HEK293 (cell line): ENCODE measurements around the gene MPP7.

Experiments used
- ATF2 ChIP-seq: fragments of 450-650 bp; formaldehyde crosslinking; IDR thresholded peaks from 2 replicates; pipeline ENCODE4 v1.5.1; 2016; ENCODE audit warnings: missing biosample characterization, missing genetic modification characterization, low read depth
- GFI1B ChIP-seq: fragments of 450-650 bp; formaldehyde crosslinking; IDR thresholded peaks from 2 replicates; pipeline ENCODE4 v1.5.1; 2016; ENCODE audit warnings: missing biosample characterization, missing genetic modification characterization
- IKZF3 ChIP-seq: fragments of 450-650 bp; IDR thresholded peaks from 2 replicates; pipeline ENCODE4 v1.5.0; 2018; ENCODE audit warnings: missing biosample characterization, mild to moderate bottlenecking, missing genetic modification characterization, moderate library complexity
- PRDM2 ChIP-seq: fragments of 450-650 bp; formaldehyde crosslinking; IDR thresholded peaks from 2 replicates; pipeline ENCODE4 v1.5.1; 2016; ENCODE audit warnings: missing biosample characterization, missing genetic modification characterization, borderline replicate concordance
- SP7 ChIP-seq: fragments of 450-650 bp; formaldehyde crosslinking; IDR thresholded peaks from 2 replicates; pipeline ENCODE4 v1.5.1; 2016; ENCODE audit warnings: missing biosample characterization, missing genetic modification characterization
- ZBTB26 ChIP-seq: fragments of 450-650 bp; formaldehyde crosslinking; optimal IDR thresholded peaks from 2 replicates; pipeline ENCODE3; 2016; ENCODE audit warnings: missing biosample characterization, mild to moderate bottlenecking, missing genetic modification characterization
- ZNF561 ChIP-seq: fragments of 450-650 bp; IDR thresholded peaks from 2 replicates; pipeline ENCODE4 v1.5.1; 2018; ENCODE audit warnings: missing biosample characterization, missing genetic modification characterization, borderline replicate concordance
- ZNF585B ChIP-seq: fragments of 450-650 bp; formaldehyde crosslinking; IDR thresholded peaks from 2 replicates; pipeline ENCODE4 v1.5.1; 2016; ENCODE audit warnings: missing biosample characterization, missing genetic modification characterization
- ZSCAN30 ChIP-seq: fragments of 450-650 bp; IDR thresholded peaks from 2 replicates; pipeline ENCODE4 v1.5.1; 2018; ENCODE audit warnings: missing biosample characterization, mild to moderate bottlenecking, missing genetic modification characterization, moderate library complexity
- TF ChIP-seq, protein P1 (sequence below): fragments of 450-650 bp; formaldehyde crosslinking; IDR thresholded peaks from 2 replicates; pipeline ENCODE4 v1.5.1; 2017; ENCODE audit warnings: missing biosample characterization, missing genetic modification characterization
- TF ChIP-seq, protein P2 (sequence below): fragments of 450-650 bp; formaldehyde crosslinking; IDR thresholded peaks from 2 replicates; pipeline ENCODE4 v1.5.1; 2016; ENCODE audit warnings: missing biosample characterization, missing genetic modification characterization
- TF ChIP-seq, protein P3 (sequence below): fragments of 450-650 bp; formaldehyde crosslinking; IDR thresholded peaks from 2 replicates; pipeline ENCODE4 v1.5.1; 2016; ENCODE audit warnings: missing biosample characterization, missing genetic modification characterization

Gene MPP7

DNA sequence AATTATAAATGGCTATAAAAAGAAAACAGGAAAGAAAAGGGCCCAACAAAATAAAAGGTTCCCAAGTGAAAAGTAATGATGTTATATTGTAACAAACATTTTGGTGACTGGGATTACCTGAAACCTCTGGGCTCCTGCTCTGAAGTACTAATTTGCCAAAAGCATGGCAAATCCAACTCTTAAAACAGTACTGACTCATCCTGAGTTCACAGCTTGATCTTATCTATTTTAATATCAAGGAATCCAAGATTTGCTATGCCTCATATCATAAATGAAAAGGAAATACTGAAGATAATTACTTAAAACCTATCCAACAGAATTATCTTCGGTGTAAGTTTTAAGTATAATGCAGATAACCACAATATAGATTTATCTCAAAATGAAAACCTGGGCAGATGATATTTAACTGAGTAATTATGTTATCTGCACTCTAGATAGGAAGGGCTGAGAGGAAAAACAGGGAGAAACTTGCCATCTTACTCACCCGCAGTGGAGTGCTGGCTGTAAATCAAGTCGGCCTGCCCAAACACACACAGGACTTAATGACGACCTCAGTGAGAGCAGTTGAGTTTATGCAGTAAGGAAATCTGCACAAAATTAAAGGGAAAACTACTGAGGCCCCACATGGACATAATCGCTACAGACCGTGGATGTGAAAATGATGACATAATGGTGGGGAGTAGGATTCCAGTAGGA, 48.4 kb downstream of the MPP7 start (continued):
- TF ChIP-seq, protein P1, sequence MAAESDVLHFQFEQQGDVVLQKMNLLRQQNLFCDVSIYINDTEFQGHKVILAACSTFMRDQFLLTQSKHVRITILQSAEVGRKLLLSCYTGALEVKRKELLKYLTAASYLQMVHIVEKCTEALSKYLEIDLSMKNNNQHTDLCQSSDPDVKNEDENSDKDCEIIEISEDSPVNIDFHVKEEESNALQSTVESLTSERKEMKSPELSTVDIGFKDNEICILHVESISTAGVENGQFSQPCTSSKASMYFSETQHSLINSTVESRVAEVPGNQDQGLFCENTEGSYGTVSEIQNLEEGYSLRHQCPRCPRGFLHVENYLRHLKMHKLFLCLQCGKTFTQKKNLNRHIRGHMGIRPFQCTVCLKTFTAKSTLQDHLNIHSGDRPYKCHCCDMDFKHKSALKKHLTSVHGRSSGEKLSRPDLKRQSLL (tag by site-specific recombination), result no peak
- TF ChIP-seq, protein P2, sequence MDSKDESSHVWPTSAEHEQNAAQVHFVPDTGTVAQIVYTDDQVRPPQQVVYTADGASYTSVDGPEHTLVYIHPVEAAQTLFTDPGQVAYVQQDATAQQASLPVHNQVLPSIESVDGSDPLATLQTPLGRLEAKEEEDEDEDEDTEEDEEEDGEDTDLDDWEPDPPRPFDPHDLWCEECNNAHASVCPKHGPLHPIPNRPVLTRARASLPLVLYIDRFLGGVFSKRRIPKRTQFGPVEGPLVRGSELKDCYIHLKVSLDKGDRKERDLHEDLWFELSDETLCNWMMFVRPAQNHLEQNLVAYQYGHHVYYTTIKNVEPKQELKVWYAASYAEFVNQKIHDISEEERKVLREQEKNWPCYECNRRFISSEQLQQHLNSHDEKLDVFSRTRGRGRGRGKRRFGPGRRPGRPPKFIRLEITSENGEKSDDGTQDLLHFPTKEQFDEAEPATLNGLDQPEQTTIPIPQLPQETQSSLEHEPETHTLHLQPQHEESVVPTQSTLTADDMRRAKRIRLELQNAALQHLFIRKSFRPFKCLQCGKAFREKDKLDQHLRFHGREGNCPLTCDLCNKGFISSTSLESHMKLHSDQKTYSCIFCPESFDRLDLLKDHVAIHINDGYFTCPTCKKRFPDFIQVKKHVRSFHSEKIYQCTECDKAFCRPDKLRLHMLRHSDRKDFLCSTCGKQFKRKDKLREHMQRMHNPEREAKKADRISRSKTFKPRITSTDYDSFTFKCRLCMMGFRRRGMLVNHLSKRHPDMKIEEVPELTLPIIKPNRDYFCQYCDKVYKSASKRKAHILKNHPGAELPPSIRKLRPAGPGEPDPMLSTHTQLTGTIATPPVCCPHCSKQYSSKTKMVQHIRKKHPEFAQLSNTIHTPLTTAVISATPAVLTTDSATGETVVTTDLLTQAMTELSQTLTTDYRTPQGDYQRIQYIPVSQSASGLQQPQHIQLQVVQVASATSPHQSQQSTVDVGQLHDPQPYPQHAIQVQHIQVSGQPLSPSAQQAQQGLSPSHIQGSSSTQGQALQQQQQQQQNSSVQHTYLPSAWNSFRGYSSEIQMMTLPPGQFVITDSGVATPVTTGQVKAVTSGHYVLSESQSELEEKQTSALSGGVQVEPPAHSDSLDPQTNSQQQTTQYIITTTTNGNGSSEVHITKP (tag by site-specific recombination), result peak; percentile 65; the same call in 1 of the 2 replicates
- TF ChIP-seq PRDM2, result no peak
- TF ChIP-seq, protein P3, sequence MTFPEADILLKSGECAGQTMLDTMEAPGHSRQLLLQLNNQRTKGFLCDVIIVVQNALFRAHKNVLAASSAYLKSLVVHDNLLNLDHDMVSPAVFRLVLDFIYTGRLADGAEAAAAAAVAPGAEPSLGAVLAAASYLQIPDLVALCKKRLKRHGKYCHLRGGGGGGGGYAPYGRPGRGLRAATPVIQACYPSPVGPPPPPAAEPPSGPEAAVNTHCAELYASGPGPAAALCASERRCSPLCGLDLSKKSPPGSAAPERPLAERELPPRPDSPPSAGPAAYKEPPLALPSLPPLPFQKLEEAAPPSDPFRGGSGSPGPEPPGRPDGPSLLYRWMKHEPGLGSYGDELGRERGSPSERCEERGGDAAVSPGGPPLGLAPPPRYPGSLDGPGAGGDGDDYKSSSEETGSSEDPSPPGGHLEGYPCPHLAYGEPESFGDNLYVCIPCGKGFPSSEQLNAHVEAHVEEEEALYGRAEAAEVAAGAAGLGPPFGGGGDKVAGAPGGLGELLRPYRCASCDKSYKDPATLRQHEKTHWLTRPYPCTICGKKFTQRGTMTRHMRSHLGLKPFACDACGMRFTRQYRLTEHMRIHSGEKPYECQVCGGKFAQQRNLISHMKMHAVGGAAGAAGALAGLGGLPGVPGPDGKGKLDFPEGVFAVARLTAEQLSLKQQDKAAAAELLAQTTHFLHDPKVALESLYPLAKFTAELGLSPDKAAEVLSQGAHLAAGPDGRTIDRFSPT (tag by site-specific recombination), result peak; percentile 37; the same call in 1 of the 2 replicates
- TF ChIP-seq ZNF561, result no peak
- peak; percentile 95 for TF ChIP-seq SP7 (tag by site-specific recombination)
- TF ChIP-seq ATF2 (tag by site-specific recombination), result peak; percentile 87
- no peak for TF ChIP-seq GFI1B (tag by site-specific recombination)
- peak; percentile 42; the same call in 1 of the 2 replicates for TF ChIP-seq IKZF3 (tag by site-specific recombination)
- TF ChIP-seq ZNF585B (tag by site-specific recombination), result no peak
- 0 out of 2 replicates have a peak, but pooled peaks have one; percentile 28 for TF ChIP-seq ZSCAN30 (tag by site-specific recombination)
- no peak for TF ChIP-seq ZBTB26 (tag by site-specific recombination)
- TF ChIP-seq, all 188 proteins: peak for 37
